ENCODE data around the gene FOXP1. TPM values are rescaled to one million over a fixed set of nuclear protein-coding genes. Genes with fewer than 3 reads are reported as not detected.

Gene FOXP1
- total and polyA plus RNA-seq, 4 donors, result 4.9 to 35.4 (median 32.0) TPM

DNA sequence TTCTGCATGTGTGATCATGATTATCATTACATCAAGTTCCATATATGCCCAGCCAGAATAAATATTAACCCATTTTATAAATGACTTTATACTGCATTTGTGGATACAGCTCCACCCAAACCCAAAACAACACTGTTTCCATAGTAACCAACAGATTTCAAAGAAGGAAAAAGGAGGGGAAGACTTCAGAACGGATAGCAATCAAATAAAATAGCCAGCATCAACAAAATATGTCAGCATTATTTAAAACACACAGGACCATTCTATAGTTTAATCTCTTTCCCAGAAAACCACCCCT, 114.4 kb downstream of the FOXP1 start:
- Histone ChIP-seq H3K4me1 (ENCODE audit: control insufficient read depth in 4 of 4, insufficient read depth in 4 of 4, low read length in 3 of 4) (peaks cover 0 to 5% (median 0%) of the 10 kb centered on the region in 4 donors), H3K9me3 (ENCODE audit: control insufficient read depth in 4 of 4, low read length in 3 of 4) (peaks cover 0 to 3% (median under 1%) of the 10 kb centered on the region in 4 donors), H3K36me3 (ENCODE audit: control insufficient read depth in 4 of 4, insufficient read depth in 3 of 4, low read depth in 1 of 4, low read length in 3 of 4) (no peaks in the 10 kb centered on the region), H3K27me3 (ENCODE audit: control insufficient read depth in 4 of 4, insufficient read depth in 4 of 4, low read length in 3 of 4) (no peaks in the 10 kb centered on the region), H3K9ac (ENCODE audit: low read depth in 1 of 2, low read length in 2 of 2) (no peak overlapping the region), H3K27ac (ENCODE audit: low read depth in 1 of 2, low read length in 2 of 2) (no peak overlapping the region), H3K4me3 (ENCODE audit: low read depth in 1 of 3, low read length in 3 of 3) (no peak overlapping the region)
- TF ChIP-seq GABPA (IDR thresholded peaks at IDR 0.05 in 1 of 2, conservative IDR thresholded peaks at IDR 0.05 in 1 of 2), result no peak
- TF ChIP-seq YY1 (IDR thresholded peaks at IDR 0.05), result no peak
- TF ChIP-seq, protein P1, sequence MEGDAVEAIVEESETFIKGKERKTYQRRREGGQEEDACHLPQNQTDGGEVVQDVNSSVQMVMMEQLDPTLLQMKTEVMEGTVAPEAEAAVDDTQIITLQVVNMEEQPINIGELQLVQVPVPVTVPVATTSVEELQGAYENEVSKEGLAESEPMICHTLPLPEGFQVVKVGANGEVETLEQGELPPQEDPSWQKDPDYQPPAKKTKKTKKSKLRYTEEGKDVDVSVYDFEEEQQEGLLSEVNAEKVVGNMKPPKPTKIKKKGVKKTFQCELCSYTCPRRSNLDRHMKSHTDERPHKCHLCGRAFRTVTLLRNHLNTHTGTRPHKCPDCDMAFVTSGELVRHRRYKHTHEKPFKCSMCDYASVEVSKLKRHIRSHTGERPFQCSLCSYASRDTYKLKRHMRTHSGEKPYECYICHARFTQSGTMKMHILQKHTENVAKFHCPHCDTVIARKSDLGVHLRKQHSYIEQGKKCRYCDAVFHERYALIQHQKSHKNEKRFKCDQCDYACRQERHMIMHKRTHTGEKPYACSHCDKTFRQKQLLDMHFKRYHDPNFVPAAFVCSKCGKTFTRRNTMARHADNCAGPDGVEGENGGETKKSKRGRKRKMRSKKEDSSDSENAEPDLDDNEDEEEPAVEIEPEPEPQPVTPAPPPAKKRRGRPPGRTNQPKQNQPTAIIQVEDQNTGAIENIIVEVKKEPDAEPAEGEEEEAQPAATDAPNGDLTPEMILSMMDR (IDR thresholded peaks at IDR 0.05; ENCODE audit: low read depth, low read length, missing input control), result no peak
- TF ChIP-seq HNF4A (conservative IDR thresholded peaks at IDR 0.05), result no peak
- 60% methylated on average over 1 of the region's 1 CpG for WGBS
- no peak for DNase-seq (ENCODE audit: low spot score)

DNA sequence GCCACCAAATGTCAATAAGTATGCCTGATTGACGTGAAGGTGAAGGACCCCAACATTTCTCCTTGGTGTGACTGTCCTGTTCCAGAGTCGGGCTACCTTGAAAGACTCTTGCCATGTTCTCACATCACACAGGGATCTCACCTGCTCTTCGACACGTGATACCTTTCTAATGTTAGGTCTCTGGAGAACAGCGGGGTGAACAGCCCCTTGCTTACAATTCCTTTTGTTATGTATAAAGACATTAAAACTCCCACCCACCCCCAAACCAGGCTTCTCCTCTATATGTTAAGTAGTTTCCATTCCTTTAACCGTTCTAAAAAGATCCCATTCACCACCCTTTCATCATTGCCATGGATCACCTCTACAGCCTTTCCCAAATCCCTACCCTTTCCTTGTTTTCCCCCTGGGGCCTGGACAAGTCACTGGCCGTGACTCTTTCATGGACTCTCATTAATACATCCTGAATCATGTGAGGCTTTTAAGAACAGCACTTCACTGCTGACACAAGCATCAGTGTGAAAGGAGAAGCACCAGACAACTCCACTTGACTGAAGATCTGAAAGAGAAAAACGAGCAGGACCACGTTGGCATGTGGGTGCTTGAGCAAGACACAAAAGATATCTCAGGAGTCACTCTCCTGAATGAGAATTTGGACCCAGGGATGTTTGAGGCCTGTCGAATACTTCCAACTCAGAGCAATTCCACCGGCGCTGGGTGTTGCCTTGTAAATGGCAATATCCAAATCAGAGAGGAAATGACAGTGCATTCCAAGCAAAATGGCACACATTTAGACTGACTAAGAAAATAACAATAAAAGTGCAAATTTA, 115.0 kb downstream of the FOXP1 start:
- Histone ChIP-seq H3K9me3 (ENCODE audit: control insufficient read depth in 4 of 4, low read length in 3 of 4) (no peaks in the 10 kb centered on the region), H3K27me3 (ENCODE audit: control insufficient read depth in 4 of 4, insufficient read depth in 4 of 4, low read length in 3 of 4) (no peaks in the 10 kb centered on the region), H3K36me3 (ENCODE audit: control insufficient read depth in 4 of 4, insufficient read depth in 3 of 4, low read depth in 1 of 4, low read length in 3 of 4) (no peaks in the 10 kb centered on the region), H3K9ac (ENCODE audit: low read depth in 1 of 2, low read length in 2 of 2) (no peak overlapping the region), H3K4me3 (ENCODE audit: low read depth in 1 of 3, low read length in 3 of 3) (no peak overlapping the region), H3K27ac (ENCODE audit: low read depth in 1 of 2, low read length in 2 of 2) (no peak overlapping the region), H3K4me1 (ENCODE audit: control insufficient read depth in 4 of 4, insufficient read depth in 4 of 4, low read length in 3 of 4) (peaks cover 0 to 5% (median 0%) of the 10 kb centered on the region in 4 donors)
- WGBS, result 91% methylated on average over 12 of the region's 12 CpGs
- no peak for DNase-seq (ENCODE audit: low spot score)
- TF ChIP-seq, protein P1 (IDR thresholded peaks at IDR 0.05; ENCODE audit: low read depth, low read length, missing input control), result no peak
- no peak for TF ChIP-seq GABPA (IDR thresholded peaks at IDR 0.05 in 1 of 2, conservative IDR thresholded peaks at IDR 0.05 in 1 of 2)
- no peak for TF ChIP-seq HNF4A (conservative IDR thresholded peaks at IDR 0.05)

DNA sequence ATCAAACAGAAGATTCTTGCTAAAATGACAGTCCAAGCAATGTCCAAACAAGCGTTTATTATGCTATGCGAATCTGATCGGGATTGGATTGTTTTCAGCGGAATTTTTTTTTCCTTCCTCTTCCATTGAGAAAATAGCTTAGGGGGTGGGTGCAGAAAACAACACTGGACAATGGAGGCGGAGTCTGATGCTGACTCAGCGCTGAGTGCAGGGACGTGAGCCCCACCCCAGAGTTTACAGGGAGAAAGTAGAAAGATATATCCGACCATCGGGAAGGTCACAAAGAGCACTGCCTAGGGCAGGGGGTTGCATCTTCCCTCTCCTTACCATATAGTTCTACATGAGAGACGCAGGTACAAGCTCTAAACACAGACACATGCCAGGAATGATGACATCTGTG, 117.0 kb downstream of the FOXP1 start:
- Histone ChIP-seq H3K4me1 (ENCODE audit: control insufficient read depth in 4 of 4, insufficient read depth in 4 of 4, low read length in 3 of 4) (peaks cover 0 to 5% (median 0%) of the 10 kb centered on the region in 4 donors), H3K27ac (ENCODE audit: low read depth in 1 of 2, low read length in 2 of 2) (no peak overlapping the region)
- TF ChIP-seq HNF4A (conservative IDR thresholded peaks at IDR 0.05) (no peak), NR2F2 (IDR thresholded peaks at IDR 0.05) (no peak), FOXA2 (IDR thresholded peaks at IDR 0.05) (no peak), FOXA1 (IDR thresholded peaks at IDR 0.05) (no peak), RXRA (IDR thresholded peaks at IDR 0.05) (no peak)
- TF ChIP-seq, protein P2, sequence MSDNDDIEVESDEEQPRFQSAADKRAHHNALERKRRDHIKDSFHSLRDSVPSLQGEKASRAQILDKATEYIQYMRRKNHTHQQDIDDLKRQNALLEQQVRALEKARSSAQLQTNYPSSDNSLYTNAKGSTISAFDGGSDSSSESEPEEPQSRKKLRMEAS (IDR thresholded peaks at IDR 0.05), result no peak
- TF ChIP-seq, protein P3, sequence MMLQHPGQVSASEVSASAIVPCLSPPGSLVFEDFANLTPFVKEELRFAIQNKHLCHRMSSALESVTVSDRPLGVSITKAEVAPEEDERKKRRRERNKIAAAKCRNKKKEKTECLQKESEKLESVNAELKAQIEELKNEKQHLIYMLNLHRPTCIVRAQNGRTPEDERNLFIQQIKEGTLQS (IDR thresholded peaks at IDR 0.05), result no peak
- TF ChIP-seq, protein P4, sequence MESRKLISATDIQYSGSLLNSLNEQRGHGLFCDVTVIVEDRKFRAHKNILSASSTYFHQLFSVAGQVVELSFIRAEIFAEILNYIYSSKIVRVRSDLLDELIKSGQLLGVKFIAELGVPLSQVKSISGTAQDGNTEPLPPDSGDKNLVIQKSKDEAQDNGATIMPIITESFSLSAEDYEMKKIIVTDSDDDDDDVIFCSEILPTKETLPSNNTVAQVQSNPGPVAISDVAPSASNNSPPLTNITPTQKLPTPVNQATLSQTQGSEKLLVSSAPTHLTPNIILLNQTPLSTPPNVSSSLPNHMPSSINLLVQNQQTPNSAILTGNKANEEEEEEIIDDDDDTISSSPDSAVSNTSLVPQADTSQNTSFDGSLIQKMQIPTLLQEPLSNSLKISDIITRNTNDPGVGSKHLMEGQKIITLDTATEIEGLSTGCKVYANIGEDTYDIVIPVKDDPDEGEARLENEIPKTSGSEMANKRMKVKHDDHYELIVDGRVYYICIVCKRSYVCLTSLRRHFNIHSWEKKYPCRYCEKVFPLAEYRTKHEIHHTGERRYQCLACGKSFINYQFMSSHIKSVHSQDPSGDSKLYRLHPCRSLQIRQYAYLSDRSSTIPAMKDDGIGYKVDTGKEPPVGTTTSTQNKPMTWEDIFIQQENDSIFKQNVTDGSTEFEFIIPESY (IDR thresholded peaks at IDR 0.05), result no peak
- TF ChIP-seq, protein P5, sequence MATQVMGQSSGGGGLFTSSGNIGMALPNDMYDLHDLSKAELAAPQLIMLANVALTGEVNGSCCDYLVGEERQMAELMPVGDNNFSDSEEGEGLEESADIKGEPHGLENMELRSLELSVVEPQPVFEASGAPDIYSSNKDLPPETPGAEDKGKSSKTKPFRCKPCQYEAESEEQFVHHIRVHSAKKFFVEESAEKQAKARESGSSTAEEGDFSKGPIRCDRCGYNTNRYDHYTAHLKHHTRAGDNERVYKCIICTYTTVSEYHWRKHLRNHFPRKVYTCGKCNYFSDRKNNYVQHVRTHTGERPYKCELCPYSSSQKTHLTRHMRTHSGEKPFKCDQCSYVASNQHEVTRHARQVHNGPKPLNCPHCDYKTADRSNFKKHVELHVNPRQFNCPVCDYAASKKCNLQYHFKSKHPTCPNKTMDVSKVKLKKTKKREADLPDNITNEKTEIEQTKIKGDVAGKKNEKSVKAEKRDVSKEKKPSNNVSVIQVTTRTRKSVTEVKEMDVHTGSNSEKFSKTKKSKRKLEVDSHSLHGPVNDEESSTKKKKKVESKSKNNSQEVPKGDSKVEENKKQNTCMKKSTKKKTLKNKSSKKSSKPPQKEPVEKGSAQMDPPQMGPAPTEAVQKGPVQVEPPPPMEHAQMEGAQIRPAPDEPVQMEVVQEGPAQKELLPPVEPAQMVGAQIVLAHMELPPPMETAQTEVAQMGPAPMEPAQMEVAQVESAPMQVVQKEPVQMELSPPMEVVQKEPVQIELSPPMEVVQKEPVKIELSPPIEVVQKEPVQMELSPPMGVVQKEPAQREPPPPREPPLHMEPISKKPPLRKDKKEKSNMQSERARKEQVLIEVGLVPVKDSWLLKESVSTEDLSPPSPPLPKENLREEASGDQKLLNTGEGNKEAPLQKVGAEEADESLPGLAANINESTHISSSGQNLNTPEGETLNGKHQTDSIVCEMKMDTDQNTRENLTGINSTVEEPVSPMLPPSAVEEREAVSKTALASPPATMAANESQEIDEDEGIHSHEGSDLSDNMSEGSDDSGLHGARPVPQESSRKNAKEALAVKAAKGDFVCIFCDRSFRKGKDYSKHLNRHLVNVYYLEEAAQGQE (IDR thresholded peaks at IDR 0.05), result no peak
- TF ChIP-seq, protein P1 (IDR thresholded peaks at IDR 0.05; ENCODE audit: low read depth, low read length, missing input control), result no peak

More for the DNA sequence above, 117.0 kb downstream of the FOXP1 start:
- H3K9ac ChIP-seq (ENCODE audit: low read depth in 1 of 2, low read length in 2 of 2), result no peak overlapping the region
- 86% methylated on average over 10 of the region's 10 CpGs for WGBS
- H3K9me3 ChIP-seq (ENCODE audit: control insufficient read depth in 4 of 4, low read length in 3 of 4), result no peaks in the 10 kb centered on the region
- no peak overlapping the region for H3K4me3 ChIP-seq (ENCODE audit: low read depth in 1 of 3, low read length in 3 of 3)
- H3K27me3 ChIP-seq (ENCODE audit: control insufficient read depth in 4 of 4, insufficient read depth in 4 of 4, low read length in 3 of 4), result no peaks in the 10 kb centered on the region
- no peak for DNase-seq (ENCODE audit: low spot score)
- H3K36me3 ChIP-seq (ENCODE audit: control insufficient read depth in 4 of 4, insufficient read depth in 3 of 4, low read depth in 1 of 4, low read length in 3 of 4), result no peaks in the 10 kb centered on the region
